Measurements from ENCODE around the gene MAMDC2.

- no peak for TF ChIP-seq POLR2A (IDR thresholded peaks at IDR 0.05; ENCODE audit: extremely low read depth, insufficient read length)
- TF ChIP-seq, protein P1, sequence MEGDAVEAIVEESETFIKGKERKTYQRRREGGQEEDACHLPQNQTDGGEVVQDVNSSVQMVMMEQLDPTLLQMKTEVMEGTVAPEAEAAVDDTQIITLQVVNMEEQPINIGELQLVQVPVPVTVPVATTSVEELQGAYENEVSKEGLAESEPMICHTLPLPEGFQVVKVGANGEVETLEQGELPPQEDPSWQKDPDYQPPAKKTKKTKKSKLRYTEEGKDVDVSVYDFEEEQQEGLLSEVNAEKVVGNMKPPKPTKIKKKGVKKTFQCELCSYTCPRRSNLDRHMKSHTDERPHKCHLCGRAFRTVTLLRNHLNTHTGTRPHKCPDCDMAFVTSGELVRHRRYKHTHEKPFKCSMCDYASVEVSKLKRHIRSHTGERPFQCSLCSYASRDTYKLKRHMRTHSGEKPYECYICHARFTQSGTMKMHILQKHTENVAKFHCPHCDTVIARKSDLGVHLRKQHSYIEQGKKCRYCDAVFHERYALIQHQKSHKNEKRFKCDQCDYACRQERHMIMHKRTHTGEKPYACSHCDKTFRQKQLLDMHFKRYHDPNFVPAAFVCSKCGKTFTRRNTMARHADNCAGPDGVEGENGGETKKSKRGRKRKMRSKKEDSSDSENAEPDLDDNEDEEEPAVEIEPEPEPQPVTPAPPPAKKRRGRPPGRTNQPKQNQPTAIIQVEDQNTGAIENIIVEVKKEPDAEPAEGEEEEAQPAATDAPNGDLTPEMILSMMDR (IDR thresholded peaks at IDR 0.05; ENCODE audit: low read depth, low read length): no peak
Observed at GRCh38 chr9:70143394-70144130, 99.9 kb downstream of the MAMDC2 start.

Measured in NB4 (cell line).